HepG2 (cell line): ENCODE results near the gene FAAP100. TPM values are rescaled to one million over a fixed set of nuclear protein-coding genes. Genes with fewer than 3 reads are reported as not detected.

Experiments
- ASH2L ChIP-seq: fragments of 300-600, 200-600 bp; sonication (generic); IDR thresholded peaks from 2 replicates; pipeline ENCODE4 v1.7.0; 2017; ENCODE audit warnings: low read depth, mild to moderate bottlenecking, moderate library complexity, mixed read lengths, low read length; ENCODE audit not compliant: insufficient read length
- ATAD3A ChIP-seq: sonication (generic); formaldehyde crosslinking; IDR thresholded peaks from 2 replicates; pipeline ENCODE4 v1.4.0; 2020; ENCODE audit warnings: missing genetic modification reagents
- BCL6 ChIP-seq: IDR thresholded peaks from 2 replicates; pipeline ENCODE4 v1.6.1; 2016; ENCODE audit warnings: missing genetic modification reagents, missing compliant biosample characterization
- GLI4 ChIP-seq: sonication (generic); formaldehyde crosslinking; IDR thresholded peaks from 2 replicates; pipeline ENCODE4 v1.5.1; 2020; ENCODE audit warnings: missing genetic modification reagents, mild to moderate bottlenecking, moderate library complexity, borderline replicate concordance
- HMGA1 ChIP-seq: sonication (generic); formaldehyde crosslinking; conservative IDR thresholded peaks from 2 replicates; pipeline ENCODE4 v1.4.0; 2020; ENCODE audit warnings: missing genetic modification reagents
- MBNL3 ChIP-seq: fragments of 250-450 bp; sonication (Bioruptor Pico); conservative IDR thresholded peaks from 2 replicates; pipeline ENCODE4 v1.8.0; 2022; ENCODE audit warnings: mild to moderate bottlenecking, inconsistent platforms
- NFE2 ChIP-seq: sonication (generic); formaldehyde crosslinking; IDR thresholded peaks from 2 replicates; pipeline ENCODE4 v1.4.0; 2020; ENCODE audit warnings: missing genetic modification reagents
- SALL2 ChIP-seq: sonication (generic); formaldehyde crosslinking; IDR thresholded peaks from 2 replicates; pipeline ENCODE4 v1.8.1; 2023; ENCODE audit warnings: mild to moderate bottlenecking, missing genetic modification reagents, inconsistent platforms
- ZFP1 ChIP-seq: IDR thresholded peaks from 2 replicates; pipeline ENCODE4 v1.6.1; 2016
- ZNF343 ChIP-seq: sonication (generic); formaldehyde crosslinking; IDR thresholded peaks from 2 replicates; pipeline ENCODE4 v1.4.0; 2020; ENCODE audit warnings: mild to moderate bottlenecking, missing genetic modification reagents
- ZNF547 ChIP-seq: sonication (generic); formaldehyde crosslinking; IDR thresholded peaks from 2 replicates; pipeline ENCODE4 v1.5.1; 2020; ENCODE audit warnings: mild to moderate bottlenecking, missing genetic modification reagents
- ZNF563 ChIP-seq: sonication (generic); formaldehyde crosslinking; IDR thresholded peaks from 2 replicates; pipeline ENCODE4 v1.8.0; 2022; ENCODE audit warnings: mild to moderate bottlenecking, moderate library complexity, missing genetic modification reagents
- ZNF567 ChIP-seq: sonication (generic); formaldehyde crosslinking; IDR thresholded peaks from 2 replicates; pipeline ENCODE4 v1.8.1; 2023; ENCODE audit warnings: mild to moderate bottlenecking, missing genetic modification reagents, borderline replicate concordance
- ZNF713 ChIP-seq: sonication (generic); formaldehyde crosslinking; IDR thresholded peaks from 2 replicates; pipeline ENCODE4 v1.4.0; 2020; ENCODE audit warnings: mild to moderate bottlenecking, missing genetic modification reagents
- ZSCAN22 ChIP-seq: sonication (generic); formaldehyde crosslinking; IDR thresholded peaks from 2 replicates; pipeline ENCODE4 v1.4.0; 2020; ENCODE audit warnings: mild to moderate bottlenecking, missing genetic modification reagents
- polyA plus RNA-seq, 8 experiments: library from polyadenylated mRNA; depleted of rRNA in 3 of 8; stranded (reverse) in 7 of 8; unstranded in 1 of 8; fragments of >200 nt; fragmentation: Illumina TruSeq in 4 of 8; extraction: Trizol in 4 of 8; gene quantifications; 2 replicates each; pipeline versions ENCODE4 v1.2.1 to v1.2.3, GENCODE V29; 2011 to 2016; ENCODE audit warnings: low read depth in 4 of 8, missing spikeins in 1 of 8, mixed read lengths in 1 of 8; ENCODE audit not compliant: insufficient read depth in 1 of 8
- total RNA-seq, 5 experiments: library from RNA; depleted of rRNA; stranded (reverse); fragments of >200 nt; fragmentation: Illumina TruSeq; extraction: Trizol; gene quantifications; 2 replicates each; pipeline ENCODE4 v1.2.3, GENCODE V29; 2016; ENCODE audit warnings: low read depth in 1 of 5
- TF ChIP-seq, protein P1 (sequence below), 2 experiments: sonication (generic) in 1 of 2; formaldehyde crosslinking in 1 of 2; IDR thresholded peaks; 2 replicates each; pipeline versions ENCODE4 v1.6.1 to v1.9.0; 2014 to 2022; ENCODE audit warnings: antibody characterized with exemption in 1 of 2, borderline replicate concordance in 1 of 2, inconsistent platforms in 1 of 2, low read depth in 1 of 2, missing genetic modification reagents in 1 of 2
- TF ChIP-seq, protein P2 (sequence below): sonication (generic); formaldehyde crosslinking; IDR thresholded peaks from 2 replicates; pipeline ENCODE4 v1.4.0; 2020; ENCODE audit warnings: missing genetic modification reagents
- TF ChIP-seq, protein P3 (sequence below): sonication (generic); formaldehyde crosslinking; IDR thresholded peaks from 2 replicates; pipeline ENCODE4 v1.4.0; 2020; ENCODE audit warnings: missing genetic modification reagents, borderline replicate concordance

Gene FAAP100
- total and polyA plus RNA-seq, 2 of the 13 experiments (the other 11 are each of a cell fraction or from before 2014, with no cell fraction given) = 7.6 to 20.8 TPM

DNA sequence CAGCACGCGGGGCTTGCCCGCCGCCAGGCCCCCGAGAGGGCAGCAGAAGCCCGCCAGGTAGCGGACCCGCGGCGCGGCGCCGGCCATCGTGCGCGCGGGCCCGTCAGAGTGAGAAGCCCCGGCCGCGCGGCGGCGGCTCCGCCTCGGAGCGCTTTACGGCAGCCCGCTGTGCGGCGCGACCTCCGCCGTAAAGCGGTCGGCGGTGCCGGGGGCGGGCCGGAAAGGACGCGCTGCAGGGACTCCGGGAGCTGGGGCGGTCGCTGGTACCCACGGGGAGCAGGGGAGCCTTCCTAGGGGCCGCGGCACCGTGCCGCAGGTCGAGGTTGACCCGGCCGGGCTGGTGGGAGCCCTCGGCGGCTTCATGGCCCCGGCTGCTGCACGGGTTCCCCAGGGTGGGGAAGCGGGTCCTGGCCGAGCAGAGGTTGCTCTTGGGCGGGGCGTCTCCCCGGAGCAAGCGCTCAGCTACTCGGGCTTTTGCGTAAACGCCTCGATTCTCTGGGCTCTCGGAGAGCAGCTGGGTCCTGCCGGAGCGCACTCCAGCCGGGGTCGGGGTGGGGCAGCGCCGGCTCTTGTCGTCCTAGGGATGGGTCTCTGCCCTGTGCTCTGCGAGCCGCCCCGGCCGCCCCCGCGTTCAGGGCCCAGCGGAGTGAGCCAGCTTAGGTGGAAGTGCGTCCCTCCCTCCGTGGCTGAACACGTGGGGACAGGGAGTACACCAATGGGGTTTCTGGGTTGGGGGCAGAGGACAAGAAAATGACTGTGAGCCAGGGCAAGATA, at the start of gene FAAP100 (continued):
- TF ChIP-seq, protein P1, sequence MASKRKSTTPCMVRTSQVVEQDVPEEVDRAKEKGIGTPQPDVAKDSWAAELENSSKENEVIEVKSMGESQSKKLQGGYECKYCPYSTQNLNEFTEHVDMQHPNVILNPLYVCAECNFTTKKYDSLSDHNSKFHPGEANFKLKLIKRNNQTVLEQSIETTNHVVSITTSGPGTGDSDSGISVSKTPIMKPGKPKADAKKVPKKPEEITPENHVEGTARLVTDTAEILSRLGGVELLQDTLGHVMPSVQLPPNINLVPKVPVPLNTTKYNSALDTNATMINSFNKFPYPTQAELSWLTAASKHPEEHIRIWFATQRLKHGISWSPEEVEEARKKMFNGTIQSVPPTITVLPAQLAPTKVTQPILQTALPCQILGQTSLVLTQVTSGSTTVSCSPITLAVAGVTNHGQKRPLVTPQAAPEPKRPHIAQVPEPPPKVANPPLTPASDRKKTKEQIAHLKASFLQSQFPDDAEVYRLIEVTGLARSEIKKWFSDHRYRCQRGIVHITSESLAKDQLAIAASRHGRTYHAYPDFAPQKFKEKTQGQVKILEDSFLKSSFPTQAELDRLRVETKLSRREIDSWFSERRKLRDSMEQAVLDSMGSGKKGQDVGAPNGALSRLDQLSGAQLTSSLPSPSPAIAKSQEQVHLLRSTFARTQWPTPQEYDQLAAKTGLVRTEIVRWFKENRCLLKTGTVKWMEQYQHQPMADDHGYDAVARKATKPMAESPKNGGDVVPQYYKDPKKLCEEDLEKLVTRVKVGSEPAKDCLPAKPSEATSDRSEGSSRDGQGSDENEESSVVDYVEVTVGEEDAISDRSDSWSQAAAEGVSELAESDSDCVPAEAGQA (IDR thresholded peaks at IDR 0.05; ENCODE audit: low read depth) = peak; percentile 30; the same call in 1 of the 2 replicates
- TF ChIP-seq, protein P1 (CRISPR knock-in tag; IDR thresholded peaks at IDR 0.05; ENCODE audit: borderline replicate concordance) = peak; percentile 83; the same call in 1 of the 2 replicates
- TF ChIP-seq MBNL3 (no peak), ZNF713 (CRISPR knock-in tag) (no peak), ASH2L (peak; percentile 91), ZNF563 (CRISPR knock-in tag) (peak; percentile 93; the same call in 1 of the 2 replicates), BCL6 (CRISPR knock-in tag) (no peak), GLI4 (CRISPR knock-in tag) (no peak; the same call in none of the 2 replicates), ZNF567 (CRISPR knock-in tag) (0 out of 2 replicates have a peak, but pooled peaks have one; percentile 51), HMGA1 (CRISPR knock-in tag) (no peak), ZNF343 (CRISPR knock-in tag) (no peak; the same call in 1 of the 2 replicates), ATAD3A (no peak), ZNF547 (peak; percentile 73; the same call in 1 of the 2 replicates), SALL2 (CRISPR knock-in tag) (peak; percentile 81; the same call in 1 of the 2 replicates), ZFP1 (no peak), ZSCAN22 (CRISPR knock-in tag) (no peak), NFE2 (CRISPR knock-in tag) (no peak)
- TF ChIP-seq, protein P2, sequence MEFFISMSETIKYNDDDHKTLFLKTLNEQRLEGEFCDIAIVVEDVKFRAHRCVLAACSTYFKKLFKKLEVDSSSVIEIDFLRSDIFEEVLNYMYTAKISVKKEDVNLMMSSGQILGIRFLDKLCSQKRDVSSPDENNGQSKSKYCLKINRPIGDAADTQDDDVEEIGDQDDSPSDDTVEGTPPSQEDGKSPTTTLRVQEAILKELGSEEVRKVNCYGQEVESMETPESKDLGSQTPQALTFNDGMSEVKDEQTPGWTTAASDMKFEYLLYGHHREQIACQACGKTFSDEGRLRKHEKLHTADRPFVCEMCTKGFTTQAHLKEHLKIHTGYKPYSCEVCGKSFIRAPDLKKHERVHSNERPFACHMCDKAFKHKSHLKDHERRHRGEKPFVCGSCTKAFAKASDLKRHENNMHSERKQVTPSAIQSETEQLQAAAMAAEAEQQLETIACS (CRISPR knock-in tag) = peak; percentile 89
- TF ChIP-seq, protein P3, sequence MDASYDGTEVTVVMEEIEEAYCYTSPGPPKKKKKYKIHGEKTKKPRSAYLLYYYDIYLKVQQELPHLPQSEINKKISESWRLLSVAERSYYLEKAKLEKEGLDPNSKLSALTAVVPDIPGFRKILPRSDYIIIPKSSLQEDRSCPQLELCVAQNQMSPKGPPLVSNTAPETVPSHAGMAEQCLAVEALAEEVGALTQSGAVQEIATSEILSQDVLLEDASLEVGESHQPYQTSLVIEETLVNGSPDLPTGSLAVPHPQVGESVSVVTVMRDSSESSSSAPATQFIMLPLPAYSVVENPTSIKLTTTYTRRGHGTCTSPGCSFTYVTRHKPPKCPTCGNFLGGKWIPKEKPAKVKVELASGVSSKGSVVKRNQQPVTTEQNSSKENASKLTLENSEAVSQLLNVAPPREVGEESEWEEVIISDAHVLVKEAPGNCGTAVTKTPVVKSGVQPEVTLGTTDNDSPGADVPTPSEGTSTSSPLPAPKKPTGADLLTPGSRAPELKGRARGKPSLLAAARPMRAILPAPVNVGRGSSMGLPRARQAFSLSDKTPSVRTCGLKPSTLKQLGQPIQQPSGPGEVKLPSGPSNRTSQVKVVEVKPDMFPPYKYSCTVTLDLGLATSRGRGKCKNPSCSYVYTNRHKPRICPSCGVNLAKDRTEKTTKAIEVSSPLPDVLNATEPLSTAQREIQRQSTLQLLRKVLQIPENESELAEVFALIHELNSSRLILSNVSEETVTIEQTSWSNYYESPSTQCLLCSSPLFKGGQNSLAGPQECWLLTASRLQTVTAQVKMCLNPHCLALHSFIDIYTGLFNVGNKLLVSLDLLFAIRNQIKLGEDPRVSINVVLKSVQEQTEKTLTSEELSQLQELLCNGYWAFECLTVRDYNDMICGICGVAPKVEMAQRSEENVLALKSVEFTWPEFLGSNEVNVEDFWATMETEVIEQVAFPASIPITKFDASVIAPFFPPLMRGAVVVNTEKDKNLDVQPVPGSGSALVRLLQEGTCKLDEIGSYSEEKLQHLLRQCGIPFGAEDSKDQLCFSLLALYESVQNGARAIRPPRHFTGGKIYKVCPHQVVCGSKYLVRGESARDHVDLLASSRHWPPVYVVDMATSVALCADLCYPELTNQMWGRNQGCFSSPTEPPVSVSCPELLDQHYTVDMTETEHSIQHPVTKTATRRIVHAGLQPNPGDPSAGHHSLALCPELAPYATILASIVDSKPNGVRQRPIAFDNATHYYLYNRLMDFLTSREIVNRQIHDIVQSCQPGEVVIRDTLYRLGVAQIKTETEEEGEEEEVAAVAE (CRISPR knock-in tag) = no peak
